Stimulated activated CD8-positive, alpha-beta memory T cell treated with anti-CD3 and anti-CD28 coated beads, Interleukin-4, amount 100 ng/mL, for 4 hours (primary cell): Measurements from ENCODE around the gene WDPCP.
"Not testable (repeated sequence)": the region's sequence is repeated elsewhere in the genome, so short reads cannot be mapped to it uniquely, and the experiment has no call there.

Experiments used
- DNase-seq, 2 donors: peaks; one replicate each; pipeline ENCODE4 v3.0.0-alpha.2; 2020; ENCODE audit warnings: low read depth in 2 of 2, low spot score in 1 of 2

The WDPCP gene

GRCh38 chr2:63374341-63374740, 213.9 kb downstream of the WDPCP start:
- no peak for DNase-seq

- DNase-seq, result no peak
These were observed 215.7 kb downstream of the WDPCP start for GRCh38 chr2:63372549-63372948.

GRCh38 chr2:63369146-63369545, 219.1 kb downstream of the WDPCP start:
- DNase-seq, result no peak

- no peak for DNase-seq
These were observed 223.4 kb downstream of the WDPCP start for GRCh38 chr2:63364866-63365265.

GRCh38 chr2:63357722-63358121, 230.6 kb downstream of the WDPCP start:
- DNase-seq, result not testable (repeated sequence)

- DNase-seq, result no peak
These were observed 240.9 kb downstream of the WDPCP start for GRCh38 chr2:63347361-63347760.

- DNase-seq, result no peak
These were observed 241.9 kb downstream of the WDPCP start for GRCh38 chr2:63346411-63346810.

- DNase-seq, result no peak
These were observed 243.0 kb downstream of the WDPCP start for GRCh38 chr2:63345285-63345633.

- no peak for DNase-seq
These were observed 243.5 kb downstream of the WDPCP start for GRCh38 chr2:63344575-63345284.

GRCh38 chr2:63343397-63344109, 244.7 kb downstream of the WDPCP start:
- DNase-seq, result no peak

- no peak for DNase-seq
These were observed 247.8 kb downstream of the WDPCP start for GRCh38 chr2:63340443-63340842.

GRCh38 chr2:63334910-63335309, 253.4 kb downstream of the WDPCP start:
- no peak for DNase-seq

- DNase-seq, result no peak
These were observed 261.8 kb downstream of the WDPCP start for GRCh38 chr2:63326473-63326872.

GRCh38 chr2:63323662-63324061, 264.6 kb downstream of the WDPCP start:
- DNase-seq, result not testable (repeated sequence)

- not testable (repeated sequence) for DNase-seq
These were observed 266.3 kb downstream of the WDPCP start for GRCh38 chr2:63321973-63322372.

- no peak for DNase-seq
These were observed 267.6 kb downstream of the WDPCP start for GRCh38 chr2:63320669-63321068.

GRCh38 chr2:63310614-63311013, 277.7 kb downstream of the WDPCP start:
- DNase-seq, result no peak

- DNase-seq, result no peak
These were observed 286.8 kb downstream of the WDPCP start for GRCh38 chr2:63301481-63301880.

GRCh38 chr2:63300835-63301234, 287.4 kb downstream of the WDPCP start:
- no peak for DNase-seq

GRCh38 chr2:63287956-63288355, 300.3 kb downstream of the WDPCP start:
- DNase-seq, result no peak

GRCh38 chr2:63286520-63286919, 301.8 kb downstream of the WDPCP start:
- DNase-seq, result not testable (repeated sequence)

- DNase-seq, result no peak
These were observed 305.0 kb downstream of the WDPCP start for GRCh38 chr2:63283273-63283672.

- DNase-seq, result no peak
These were observed 315.7 kb downstream of the WDPCP start for GRCh38 chr2:63272560-63272959.
